C4-2B (cell line): ENCODE data around the gene ADGRV1.

Experiments used
- H3K27ac ChIP-seq: fragments of 450-650 bp; 2 replicates; pipeline ENCODE4 v1.5.1; 2017
- ZFX ChIP-seq: fragments of 450-650 bp; IDR thresholded peaks from 2 replicates; pipeline ENCODE4 v1.6.1; 2017
- TF ChIP-seq, protein P1 (sequence below): fragments of 450-650 bp; conservative IDR thresholded peaks from 2 replicates; pipeline ENCODE4 v1.5.1; 2017; ENCODE audit warnings: mild to moderate bottlenecking

Gene ADGRV1

DNA sequence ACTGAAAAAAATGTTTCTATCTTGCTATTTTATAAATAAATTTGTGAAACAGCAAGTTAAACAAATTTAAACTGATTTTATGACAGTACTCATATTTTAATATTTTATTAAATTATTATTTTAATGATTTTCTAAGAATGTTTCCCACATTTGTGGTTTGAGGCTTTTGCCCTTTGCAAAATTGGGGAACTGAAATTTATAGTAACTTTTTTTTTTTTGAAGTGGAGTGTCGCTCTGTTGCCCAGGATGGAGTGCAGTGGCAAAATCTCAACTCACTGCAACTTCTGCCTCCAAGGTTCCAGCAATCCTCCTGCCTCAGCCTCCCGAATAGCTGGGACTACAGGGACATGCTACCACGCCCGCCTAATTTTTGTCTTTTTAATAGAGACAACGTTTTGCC is 7.2 kb upstream of the ADGRV1 start:
- TF ChIP-seq, protein P1, sequence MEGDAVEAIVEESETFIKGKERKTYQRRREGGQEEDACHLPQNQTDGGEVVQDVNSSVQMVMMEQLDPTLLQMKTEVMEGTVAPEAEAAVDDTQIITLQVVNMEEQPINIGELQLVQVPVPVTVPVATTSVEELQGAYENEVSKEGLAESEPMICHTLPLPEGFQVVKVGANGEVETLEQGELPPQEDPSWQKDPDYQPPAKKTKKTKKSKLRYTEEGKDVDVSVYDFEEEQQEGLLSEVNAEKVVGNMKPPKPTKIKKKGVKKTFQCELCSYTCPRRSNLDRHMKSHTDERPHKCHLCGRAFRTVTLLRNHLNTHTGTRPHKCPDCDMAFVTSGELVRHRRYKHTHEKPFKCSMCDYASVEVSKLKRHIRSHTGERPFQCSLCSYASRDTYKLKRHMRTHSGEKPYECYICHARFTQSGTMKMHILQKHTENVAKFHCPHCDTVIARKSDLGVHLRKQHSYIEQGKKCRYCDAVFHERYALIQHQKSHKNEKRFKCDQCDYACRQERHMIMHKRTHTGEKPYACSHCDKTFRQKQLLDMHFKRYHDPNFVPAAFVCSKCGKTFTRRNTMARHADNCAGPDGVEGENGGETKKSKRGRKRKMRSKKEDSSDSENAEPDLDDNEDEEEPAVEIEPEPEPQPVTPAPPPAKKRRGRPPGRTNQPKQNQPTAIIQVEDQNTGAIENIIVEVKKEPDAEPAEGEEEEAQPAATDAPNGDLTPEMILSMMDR = no peak
- no peak for TF ChIP-seq ZFX
- no peak overlapping the region for H3K27ac ChIP-seq

DNA sequence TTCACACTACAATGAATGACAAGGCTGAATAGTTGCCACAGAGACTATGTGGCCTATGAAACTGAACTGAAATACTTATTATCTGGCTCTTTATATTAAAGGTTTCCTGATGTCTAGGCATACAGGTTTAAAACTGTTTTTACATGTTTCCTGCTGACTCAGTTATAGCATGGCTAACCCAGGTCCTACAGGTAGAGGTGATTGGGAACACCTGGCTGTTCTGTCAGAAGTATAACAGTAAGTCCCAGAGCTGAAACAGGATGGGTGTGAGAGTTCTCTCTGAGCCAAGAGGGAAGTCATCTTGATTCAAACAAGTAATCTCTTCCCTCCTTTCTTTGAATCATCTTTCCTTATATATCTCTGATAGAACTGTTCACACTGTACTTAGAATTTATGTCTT is 4.9 kb upstream of the ADGRV1 start:
- TF ChIP-seq ZFX = no peak
- TF ChIP-seq, protein P1 = no peak
- no peak overlapping the region for H3K27ac ChIP-seq

DNA sequence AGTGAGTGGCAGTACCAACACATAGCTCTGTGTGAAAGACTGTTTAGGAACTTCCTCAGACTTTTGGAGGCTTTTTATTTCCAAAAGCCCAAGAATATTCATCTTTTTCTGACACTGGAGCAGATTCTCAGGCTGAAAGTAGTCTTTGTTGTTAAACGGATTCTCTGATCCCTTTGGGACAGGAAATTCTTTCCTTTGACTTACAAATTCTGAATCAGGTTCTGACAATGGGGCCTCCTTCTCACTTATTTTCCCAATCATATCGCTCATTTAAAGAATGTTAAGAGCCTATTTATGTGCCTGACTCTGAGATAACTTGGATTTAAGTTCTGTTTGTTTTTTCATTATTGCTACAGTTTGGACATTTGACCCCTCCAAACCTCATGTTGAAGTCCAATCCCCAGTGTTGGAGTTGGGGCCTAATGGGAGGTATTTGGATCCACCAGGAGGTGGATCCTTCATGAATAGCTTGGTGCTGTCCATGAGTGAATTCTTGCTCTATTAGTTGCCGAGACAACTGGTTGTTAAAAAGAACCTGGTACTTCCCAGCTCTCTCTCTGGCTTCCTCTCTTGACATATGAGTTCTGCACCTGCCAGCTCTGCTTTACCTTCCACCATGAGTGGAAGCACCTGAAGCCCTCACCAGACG is 4.1 kb upstream of the ADGRV1 start:
- no peak overlapping the region for H3K27ac ChIP-seq
- no peak for TF ChIP-seq ZFX
- TF ChIP-seq, protein P1 = no peak

DNA sequence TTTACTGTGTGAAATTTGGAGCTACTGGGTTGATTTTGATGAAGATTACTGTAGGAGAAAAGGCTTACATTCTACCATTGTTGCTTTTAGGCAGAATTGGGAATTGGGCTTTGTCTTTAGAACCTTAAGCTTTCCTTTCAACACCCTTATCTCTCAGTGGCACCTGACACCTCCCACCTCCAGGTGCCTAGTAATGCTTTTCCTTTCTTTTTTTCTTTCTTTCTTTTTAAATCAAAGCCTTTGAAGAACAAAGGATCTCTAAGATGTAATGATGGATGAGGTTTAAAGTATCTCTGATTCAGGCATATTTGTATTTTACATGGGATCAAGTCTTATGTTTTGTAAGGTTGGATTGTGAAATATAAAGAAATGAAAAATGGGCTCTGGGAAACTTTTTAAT is 2.9 kb upstream of the ADGRV1 start:
- TF ChIP-seq, protein P1 = no peak
- TF ChIP-seq ZFX = no peak
- no peak overlapping the region for H3K27ac ChIP-seq

DNA sequence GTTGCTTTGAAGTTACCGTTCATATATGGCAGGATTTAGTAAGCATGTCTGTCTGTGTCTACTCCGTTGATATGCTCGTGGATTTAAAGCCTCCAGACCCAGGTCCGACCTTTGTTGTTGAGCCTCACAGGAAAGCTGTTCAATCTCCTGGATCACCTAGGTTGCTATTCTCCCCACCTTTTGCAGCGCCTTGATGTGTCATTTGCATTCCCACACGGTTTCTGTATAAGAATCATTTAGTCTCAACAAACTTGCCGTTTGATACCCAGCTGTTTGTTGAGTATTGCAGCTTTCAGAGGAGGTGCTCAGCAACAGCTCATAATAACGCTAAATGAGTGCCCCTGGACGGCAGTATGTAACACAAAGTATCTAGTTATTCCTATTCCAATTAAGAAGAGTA is 1.2 kb upstream of the ADGRV1 start:
- TF ChIP-seq ZFX = no peak
- TF ChIP-seq, protein P1 = no peak
- H3K27ac ChIP-seq = no peak overlapping the region

DNA sequence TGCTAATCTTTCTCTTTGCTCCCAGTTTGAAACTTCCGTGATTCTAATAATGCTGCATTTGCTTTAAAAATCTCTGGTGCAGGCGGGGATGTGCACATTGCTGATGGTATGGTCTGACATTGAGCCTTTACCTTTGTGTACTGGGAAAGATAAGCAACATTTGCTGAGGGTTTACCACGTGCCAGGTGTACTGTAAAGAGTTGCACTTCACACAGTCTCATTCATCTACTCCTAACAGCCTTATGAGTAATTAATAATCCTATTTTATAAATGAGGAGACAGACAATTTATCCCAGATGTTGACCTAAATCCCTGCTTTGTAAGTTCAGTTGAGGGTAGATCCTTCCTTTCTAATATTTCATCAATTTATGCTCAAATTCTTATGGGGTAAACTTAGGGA is 726 bp upstream of the ADGRV1 start:
- peak overlapping the region; percentile 57 for H3K27ac ChIP-seq
- TF ChIP-seq ZFX = no peak
- TF ChIP-seq, protein P1 = no peak

DNA sequence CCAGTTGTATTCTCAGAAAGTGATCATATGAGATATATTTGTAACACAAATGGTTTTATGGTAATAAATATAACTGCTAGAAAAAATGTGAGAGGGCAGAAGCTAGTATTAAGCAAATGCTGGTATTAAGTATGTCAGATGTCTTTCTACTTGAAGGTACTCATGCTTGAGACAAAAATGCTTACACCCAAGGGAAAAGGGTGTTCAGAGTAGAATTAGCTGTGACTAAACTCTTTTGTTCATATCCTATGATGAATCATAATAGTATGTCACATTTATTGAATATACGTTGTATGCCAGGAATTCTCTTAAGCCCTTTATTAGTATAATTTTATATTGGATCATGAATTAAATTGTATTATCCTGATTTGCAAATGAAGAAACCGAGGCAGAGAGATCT is 2.2 kb downstream of the ADGRV1 start:
- H3K27ac ChIP-seq = no peak overlapping the region
- TF ChIP-seq, protein P1 = no peak
- no peak for TF ChIP-seq ZFX
